Right atrium auricular region (tissue), 2 donors: ENCODE data around the gene NKX6-2. TPM values are rescaled to one million over a fixed set of nuclear protein-coding genes. Genes with fewer than 3 reads are reported as not detected.
"Not testable (repeated sequence)": the region's sequence is repeated elsewhere in the genome, so short reads cannot be mapped to it uniquely, and the experiment has no call there.

Experiments
- DNase-seq: peaks from one replicate; pipeline ENCODE4 v3.0.0-alpha.2; 2019; ENCODE audit warnings: low spot score
- H3K27ac ChIP-seq, 2 donors: fragments of 200-600 bp; sonication (generic); 1 replicate in 1 of 2; 2 replicates in 1 of 2; pipeline ENCODE4 v1.5.1; 2016 to 2019
- H3K27me3 ChIP-seq, 2 donors: fragments of 200-600 bp; sonication (generic); one replicate each; pipeline versions ENCODE4 v1.5.1 to v1.6.0; 2017 to 2019
- H3K36me3 ChIP-seq: fragments of 200-600 bp; sonication (generic); one replicate; pipeline ENCODE4 v1.5.1; 2016
- H3K4me1 ChIP-seq, 2 donors: fragments of 200-600 bp; sonication (generic); one replicate each; pipeline versions ENCODE4 v1.5.1 to v1.6.0; 2017 to 2019
- H3K4me3 ChIP-seq, 2 donors: fragments of 200-600 bp; sonication (generic); 1 replicate in 1 of 2; 2 replicates in 1 of 2; pipeline ENCODE4 v1.5.1; 2017 to 2019; ENCODE audit warnings: mild to moderate bottlenecking in 1 of 2, moderate library complexity in 1 of 2
- H3K9me3 ChIP-seq, 2 donors: fragments of 200-600 bp; sonication (generic); one replicate each; pipeline ENCODE4 v1.5.1; 2019
- CTCF ChIP-seq, 2 donors: fragments of 200-600 bp; sonication (generic); IDR thresholded peaks; one replicate each; pipeline ENCODE4 v1.5.1; 2019; ENCODE audit warnings: antibody characterized with exemption in 2 of 2
- total RNA-seq, 2 donors: library from RNA; depleted of rRNA; stranded (reverse); fragments of >200 nt; gene quantifications; one replicate each; pipeline ENCODE4 v1.1.0, GENCODE V29; 2016

NKX6-2 gene
- total RNA-seq, 2 donors from 2014 or later, result not detected

GRCh38 chr10:132774902-132775863 lies 10.8 kb downstream of the NKX6-2 start:
- Histone ChIP-seq H3K27ac (no peak overlapping the region), H3K4me3 (no peak overlapping the region), H3K4me1 (no peaks in the 10 kb centered on the region), H3K9me3 (no peaks in the 10 kb centered on the region), H3K36me3 (peaks cover 23% of the 10 kb centered on the region), H3K27me3 (no peaks in the 10 kb centered on the region)
- TF ChIP-seq CTCF (IDR thresholded peaks at IDR 0.05), result no peak
- DNase-seq, result no peak

GRCh38 chr10:132774181-132774901 lies 11.6 kb downstream of the NKX6-2 start:
- TF ChIP-seq CTCF (IDR thresholded peaks at IDR 0.05), result no peak
- H3K4me3 ChIP-seq, result no peak overlapping the region
- H3K36me3 ChIP-seq, result peaks cover 16% of the 10 kb centered on the region
- no peaks in the 10 kb centered on the region for H3K9me3 ChIP-seq
- DNase-seq, result no peak
- no peak overlapping the region for H3K27ac ChIP-seq
- no peaks in the 10 kb centered on the region for H3K27me3 ChIP-seq
- no peaks in the 10 kb centered on the region for H3K4me1 ChIP-seq

GRCh38 chr10:132772816-132773215 lies 13.1 kb downstream of the NKX6-2 start:
- H3K9me3 ChIP-seq, H3K27me3 ChIP-seq, H3K4me1 ChIP-seq, H3K4me3 ChIP-seq, H3K27ac ChIP-seq, DNase-seq: not testable (repeated sequence)
- H3K36me3 ChIP-seq, result peaks cover 18% of the 10 kb centered on the region

GRCh38 chr10:132770061-132771021 lies 15.6 kb downstream of the NKX6-2 start:
- Histone ChIP-seq H3K4me3 (no peak overlapping the region), H3K9me3 (no peaks in the 10 kb centered on the region), H3K27me3 (no peaks in the 10 kb centered on the region), H3K36me3 (peaks cover 13% of the 10 kb centered on the region), H3K27ac (no peak overlapping the region), H3K4me1 (no peaks in the 10 kb centered on the region)
- DNase-seq, result no peak
- TF ChIP-seq CTCF (IDR thresholded peaks at IDR 0.05), result no peak

GRCh38 chr10:132768346-132769248 lies 17.4 kb downstream of the NKX6-2 start:
- Histone ChIP-seq H3K27me3 (no peaks in the 10 kb centered on the region), H3K4me3 (no peak overlapping the region)

More at GRCh38 chr10:132768346-132769248, 17.4 kb downstream of the NKX6-2 start:
- Histone ChIP-seq H3K36me3 (peaks cover 13% of the 10 kb centered on the region), H3K4me1 (no peaks in the 10 kb centered on the region), H3K27ac (no peak overlapping the region), H3K9me3 (no peaks in the 10 kb centered on the region)
- TF ChIP-seq CTCF (IDR thresholded peaks at IDR 0.05), result no peak
- no peak for DNase-seq
